ENCODE results near the gene HSPB3.

HSPB3 gene

GRCh38 chr5:54443270-54443669 is 12.2 kb upstream of the HSPB3 start:
- no peak for TF ChIP-seq GATA1 (IDR thresholded peaks at IDR 0.05; ENCODE audit: low read depth, low read length)
- TF ChIP-seq POLR2A (IDR thresholded peaks at IDR 0.05; ENCODE audit: low read length), result no peak
- peak; percentile 29 to 32 for DNase-seq

GRCh38 chr5:54445691-54446378 is 9.7 kb upstream of the HSPB3 start:
- no peak for TF ChIP-seq POLR2A (IDR thresholded peaks at IDR 0.05; ENCODE audit: low read length)
- no peak for TF ChIP-seq GATA1 (IDR thresholded peaks at IDR 0.05; ENCODE audit: low read depth, low read length)
- no peak for DNase-seq

GRCh38 chr5:54446379-54446732 is 9.1 kb upstream of the HSPB3 start:
- no peak for DNase-seq
- TF ChIP-seq GATA1 (IDR thresholded peaks at IDR 0.05; ENCODE audit: low read depth, low read length) (no peak), POLR2A (IDR thresholded peaks at IDR 0.05; ENCODE audit: low read length) (no peak)

- no peak for DNase-seq
- TF ChIP-seq GATA1 (IDR thresholded peaks at IDR 0.05; ENCODE audit: low read depth, low read length) (no peak), POLR2A (IDR thresholded peaks at IDR 0.05; ENCODE audit: low read length) (no peak)
These were observed 5.6 kb upstream of the HSPB3 start for GRCh38 chr5:54449923-54450322.

GRCh38 chr5:54450542-54450941 is 5.0 kb upstream of the HSPB3 start:
- no peak for DNase-seq
- TF ChIP-seq POLR2A (IDR thresholded peaks at IDR 0.05; ENCODE audit: low read length), result no peak
- TF ChIP-seq GATA1 (IDR thresholded peaks at IDR 0.05; ENCODE audit: low read depth, low read length), result no peak

- TF ChIP-seq POLR2A (IDR thresholded peaks at IDR 0.05; ENCODE audit: low read length), result no peak
- TF ChIP-seq GATA1 (IDR thresholded peaks at IDR 0.05; ENCODE audit: low read depth, low read length), result no peak
These were observed 2.5 kb upstream of the HSPB3 start for GRCh38 chr5:54453046-54453445.

GRCh38 chr5:54454602-54455001 is 897 bp upstream of the HSPB3 start:
- DNase-seq, result no peak
- TF ChIP-seq GATA1 (IDR thresholded peaks at IDR 0.05; ENCODE audit: low read depth, low read length) (no peak), POLR2A (IDR thresholded peaks at IDR 0.05; ENCODE audit: low read length) (no peak)

More at GRCh38 chr5:54453046-54453445, 2.5 kb upstream of the HSPB3 start:
- no peak for DNase-seq

- TF ChIP-seq POLR2A (IDR thresholded peaks at IDR 0.05; ENCODE audit: low read length) (no peak), GATA1 (IDR thresholded peaks at IDR 0.05; ENCODE audit: low read depth, low read length) (no peak)
- DNase-seq, result no peak
These were observed 1.8 kb downstream of the HSPB3 start for GRCh38 chr5:54457094-54457862.

- no peak for TF ChIP-seq GATA1 (IDR thresholded peaks at IDR 0.05; ENCODE audit: low read depth, low read length)
- no peak for TF ChIP-seq POLR2A (IDR thresholded peaks at IDR 0.05; ENCODE audit: low read length)
- no peak for DNase-seq
These were observed 2.7 kb downstream of the HSPB3 start for GRCh38 chr5:54458221-54458620.

- no peak for TF ChIP-seq GATA1 (IDR thresholded peaks at IDR 0.05; ENCODE audit: low read depth, low read length)
- TF ChIP-seq POLR2A (IDR thresholded peaks at IDR 0.05; ENCODE audit: low read length), result no peak
- peak; percentile 38 to 53 for DNase-seq
These were observed 4.9 kb downstream of the HSPB3 start for GRCh38 chr5:54460181-54460919.

- TF ChIP-seq GATA1 (IDR thresholded peaks at IDR 0.05; ENCODE audit: low read depth, low read length) (no peak), POLR2A (IDR thresholded peaks at IDR 0.05; ENCODE audit: low read length) (no peak)
These were observed 6.8 kb downstream of the HSPB3 start for GRCh38 chr5:54462281-54462680.

GRCh38 chr5:54463713-54464112 is 8.2 kb downstream of the HSPB3 start:
- TF ChIP-seq POLR2A (IDR thresholded peaks at IDR 0.05; ENCODE audit: low read length), result no peak
- no peak for TF ChIP-seq GATA1 (IDR thresholded peaks at IDR 0.05; ENCODE audit: low read depth, low read length)

More at GRCh38 chr5:54462281-54462680, 6.8 kb downstream of the HSPB3 start:
- DNase-seq, result no peak

GRCh38 chr5:54469622-54470021 is 14.1 kb downstream of the HSPB3 start:
- no peak for DNase-seq
- no peak for TF ChIP-seq POLR2A (IDR thresholded peaks at IDR 0.05; ENCODE audit: low read length)
- TF ChIP-seq GATA1 (IDR thresholded peaks at IDR 0.05; ENCODE audit: low read depth, low read length), result no peak

More at GRCh38 chr5:54463713-54464112, 8.2 kb downstream of the HSPB3 start:
- no peak for DNase-seq

GRCh38 chr5:54470128-54470527 is 14.6 kb downstream of the HSPB3 start:
- no peak for TF ChIP-seq POLR2A (IDR thresholded peaks at IDR 0.05; ENCODE audit: low read length)
- TF ChIP-seq GATA1 (IDR thresholded peaks at IDR 0.05; ENCODE audit: low read depth, low read length), result no peak
- no peak for DNase-seq
